22Rv1 (cell line): ENCODE data around the gene PBLD.

Experiments used
- H3K27ac ChIP-seq: fragments of 450-650 bp; 2 replicates; pipeline ENCODE4 v1.5.1; 2017
- ZFX ChIP-seq: fragments of 450-650 bp; IDR thresholded peaks from 2 replicates; pipeline ENCODE4 v1.6.1; 2017; ENCODE audit warnings: antibody characterized with exemption, borderline replicate concordance
- TF ChIP-seq, protein P1 (sequence below): fragments of 450-650 bp; IDR thresholded peaks from 2 replicates; pipeline ENCODE4 v1.5.1; 2017; ENCODE audit warnings: mild to moderate bottlenecking

Gene PBLD

DNA sequence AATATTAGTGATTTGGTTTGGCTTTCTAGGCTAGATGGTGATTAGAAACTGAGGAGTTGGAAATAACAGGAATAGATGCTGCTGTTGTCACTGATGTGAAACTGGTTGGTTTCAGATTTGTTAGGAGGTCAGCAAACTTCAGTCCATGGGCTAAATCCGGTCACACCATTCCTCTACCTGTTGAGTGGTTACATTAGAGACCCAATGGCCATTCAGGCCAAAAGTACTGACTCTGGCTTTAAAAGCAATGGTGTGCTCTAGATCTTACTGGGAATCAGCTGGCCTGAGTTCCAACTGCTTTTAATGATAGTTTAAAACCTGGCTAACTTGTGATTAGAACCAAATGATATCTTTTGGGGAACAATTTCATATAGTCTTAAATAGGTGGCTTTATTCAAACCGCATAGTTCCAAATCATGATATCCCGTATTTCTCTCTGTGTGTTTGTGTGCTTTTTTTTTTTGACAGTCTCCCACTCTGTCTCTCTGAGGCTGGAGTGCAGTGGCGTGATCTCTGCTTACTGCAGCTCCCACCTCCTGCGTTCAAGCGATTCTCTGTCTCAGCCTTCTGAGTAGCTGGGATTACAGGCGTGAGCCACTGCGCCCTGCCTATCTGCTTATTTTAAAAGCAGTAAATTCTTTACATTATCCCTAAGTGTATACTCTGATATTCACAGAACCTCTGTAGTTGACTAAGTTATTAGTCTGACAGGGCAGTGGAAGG is 7.8 kb upstream of the PBLD start:
- no peak for TF ChIP-seq ZFX
- TF ChIP-seq, protein P1, sequence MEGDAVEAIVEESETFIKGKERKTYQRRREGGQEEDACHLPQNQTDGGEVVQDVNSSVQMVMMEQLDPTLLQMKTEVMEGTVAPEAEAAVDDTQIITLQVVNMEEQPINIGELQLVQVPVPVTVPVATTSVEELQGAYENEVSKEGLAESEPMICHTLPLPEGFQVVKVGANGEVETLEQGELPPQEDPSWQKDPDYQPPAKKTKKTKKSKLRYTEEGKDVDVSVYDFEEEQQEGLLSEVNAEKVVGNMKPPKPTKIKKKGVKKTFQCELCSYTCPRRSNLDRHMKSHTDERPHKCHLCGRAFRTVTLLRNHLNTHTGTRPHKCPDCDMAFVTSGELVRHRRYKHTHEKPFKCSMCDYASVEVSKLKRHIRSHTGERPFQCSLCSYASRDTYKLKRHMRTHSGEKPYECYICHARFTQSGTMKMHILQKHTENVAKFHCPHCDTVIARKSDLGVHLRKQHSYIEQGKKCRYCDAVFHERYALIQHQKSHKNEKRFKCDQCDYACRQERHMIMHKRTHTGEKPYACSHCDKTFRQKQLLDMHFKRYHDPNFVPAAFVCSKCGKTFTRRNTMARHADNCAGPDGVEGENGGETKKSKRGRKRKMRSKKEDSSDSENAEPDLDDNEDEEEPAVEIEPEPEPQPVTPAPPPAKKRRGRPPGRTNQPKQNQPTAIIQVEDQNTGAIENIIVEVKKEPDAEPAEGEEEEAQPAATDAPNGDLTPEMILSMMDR = no peak
- no peak overlapping the region for H3K27ac ChIP-seq

DNA sequence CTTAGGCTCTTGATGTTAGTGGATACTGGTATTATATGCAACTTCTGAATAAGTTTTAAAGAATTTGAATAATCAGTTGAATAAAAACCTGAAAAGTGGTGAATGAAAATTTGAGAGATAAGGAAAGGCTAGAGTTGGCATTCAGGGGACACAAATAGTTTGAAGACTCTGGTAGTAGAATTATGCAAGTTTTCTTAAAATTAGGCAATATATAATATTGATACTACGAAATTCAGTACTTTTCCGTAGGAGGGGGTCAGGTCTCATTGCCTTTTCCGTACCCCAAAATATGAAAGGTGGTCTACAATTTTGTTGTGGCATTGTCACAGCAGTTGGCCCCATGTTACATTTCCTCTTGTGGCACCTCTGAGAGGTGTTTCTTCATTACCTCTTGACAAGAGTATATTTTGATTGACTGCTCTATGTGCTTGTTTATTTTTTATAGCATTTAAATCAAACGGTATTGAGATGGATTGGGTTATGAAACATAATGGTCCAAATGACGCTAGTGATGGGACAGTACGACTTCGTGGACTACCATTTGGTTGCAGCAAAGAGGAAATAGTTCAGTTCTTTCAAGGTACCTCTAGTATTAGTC is 4.1 kb upstream of the PBLD start:
- TF ChIP-seq, protein P1 = no peak
- no peak for TF ChIP-seq ZFX

DNA sequence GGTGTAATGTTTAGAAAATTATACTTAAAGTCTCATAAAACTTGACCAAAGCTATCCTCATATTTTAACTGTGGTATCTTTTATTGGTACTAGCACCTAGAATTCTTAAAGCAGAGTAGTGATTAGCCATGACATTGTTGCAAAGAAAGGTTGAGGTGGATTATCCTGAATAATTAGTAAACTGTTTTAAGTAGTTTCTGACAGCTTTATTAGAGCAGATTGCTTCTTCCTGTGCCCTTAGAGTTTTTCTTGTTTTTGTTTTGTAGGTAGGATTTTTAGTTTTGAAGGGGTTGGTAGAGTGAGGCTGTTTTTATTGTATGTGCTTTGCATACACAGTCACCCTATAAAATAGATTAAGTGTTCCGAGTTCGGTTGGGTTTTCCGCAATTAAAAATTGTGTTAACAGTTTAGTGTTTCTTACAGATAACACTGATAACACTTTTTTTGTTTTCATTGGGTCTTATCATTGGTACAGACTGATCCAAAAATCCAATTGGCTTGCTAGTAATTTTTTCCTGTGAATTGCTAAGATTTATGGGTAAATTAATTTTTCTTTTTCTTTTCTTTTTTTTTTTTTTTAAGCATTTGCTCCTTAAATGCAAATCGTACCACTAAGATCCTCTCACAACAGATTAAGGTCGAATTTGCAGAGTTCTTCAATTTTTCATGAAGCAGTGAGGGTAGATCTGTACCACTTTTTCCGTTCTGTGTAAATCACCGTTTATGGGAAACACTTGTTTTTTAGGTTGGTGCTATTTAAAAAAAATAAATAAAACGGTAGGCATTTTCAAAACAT is 2.1 kb upstream of the PBLD start:
- TF ChIP-seq, protein P1 = no peak
- TF ChIP-seq ZFX = no peak
- H3K27ac ChIP-seq = peak overlapping the region; percentile 99

More for the DNA sequence above, 4.1 kb upstream of the PBLD start:
- peak overlapping the region; percentile 99; the same call in 1 of the 2 replicates for H3K27ac ChIP-seq

DNA sequence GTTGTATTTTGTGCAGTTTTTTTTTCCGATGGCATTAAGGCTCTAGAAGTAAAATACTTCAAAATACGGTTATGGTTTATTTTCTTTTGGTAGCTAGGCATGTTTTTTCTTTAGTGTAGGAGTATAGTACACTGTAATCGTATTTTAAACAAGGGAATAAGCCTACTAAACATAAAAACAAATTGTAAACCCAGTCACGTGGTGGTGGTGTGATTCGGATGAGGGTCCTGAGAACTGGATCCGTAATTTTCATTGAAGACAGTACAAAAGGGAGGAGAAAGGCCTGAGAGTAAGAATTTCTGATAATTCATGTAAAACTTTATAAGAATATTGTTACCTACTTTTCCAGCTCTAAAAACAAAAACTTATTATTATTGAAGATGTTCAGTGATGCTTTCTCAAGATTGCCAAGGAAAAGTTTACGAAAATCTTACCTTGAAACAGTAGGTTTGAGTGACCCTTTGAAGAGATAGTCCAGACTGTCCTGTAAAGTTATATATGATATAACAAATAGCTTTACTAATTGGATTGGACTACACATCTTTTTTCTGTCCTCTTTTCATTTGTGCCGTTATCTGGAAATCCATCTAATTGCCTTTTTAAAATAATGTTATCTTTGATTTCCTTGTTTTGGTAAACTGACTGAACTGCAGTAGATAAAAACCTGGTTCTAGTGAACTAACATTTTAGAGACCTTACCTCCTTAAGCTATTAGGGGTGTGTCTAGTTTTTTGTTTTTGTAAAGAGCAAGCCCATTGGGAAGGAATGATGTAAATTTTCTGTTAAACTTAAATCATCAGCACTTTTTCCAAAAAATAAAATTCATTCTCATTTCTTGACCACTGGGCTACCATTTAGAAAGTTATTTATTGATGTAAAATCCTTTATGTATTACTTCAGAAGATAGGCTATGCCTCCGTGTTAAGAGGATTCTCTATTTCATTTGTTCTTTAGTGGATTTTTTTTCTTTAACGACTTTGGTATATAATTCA is 1.0 kb upstream of the PBLD start:
- peak overlapping the region; percentile 99 for H3K27ac ChIP-seq
- no peak for TF ChIP-seq ZFX
- TF ChIP-seq, protein P1 = no peak

DNA sequence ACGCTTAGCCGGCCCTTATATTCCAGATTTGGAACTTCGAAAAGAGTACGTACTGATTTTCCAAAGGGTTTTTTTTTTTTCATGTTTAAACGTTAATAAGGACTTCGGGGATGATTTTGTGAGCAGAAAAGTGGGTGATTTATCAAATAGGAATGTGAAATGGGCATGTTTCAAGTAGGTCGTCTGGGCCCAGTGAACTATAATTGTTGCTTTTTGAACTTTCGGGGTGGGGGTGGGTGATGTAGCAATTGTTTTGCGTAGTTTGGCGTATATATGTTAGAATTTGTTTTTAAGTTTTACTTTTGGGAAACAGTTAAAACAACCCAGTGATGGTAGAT is 299 bp upstream of the PBLD start:
- peak overlapping the region; percentile 99 for H3K27ac ChIP-seq
- TF ChIP-seq, protein P1 = peak; percentile 40
- TF ChIP-seq ZFX = no peak

DNA sequence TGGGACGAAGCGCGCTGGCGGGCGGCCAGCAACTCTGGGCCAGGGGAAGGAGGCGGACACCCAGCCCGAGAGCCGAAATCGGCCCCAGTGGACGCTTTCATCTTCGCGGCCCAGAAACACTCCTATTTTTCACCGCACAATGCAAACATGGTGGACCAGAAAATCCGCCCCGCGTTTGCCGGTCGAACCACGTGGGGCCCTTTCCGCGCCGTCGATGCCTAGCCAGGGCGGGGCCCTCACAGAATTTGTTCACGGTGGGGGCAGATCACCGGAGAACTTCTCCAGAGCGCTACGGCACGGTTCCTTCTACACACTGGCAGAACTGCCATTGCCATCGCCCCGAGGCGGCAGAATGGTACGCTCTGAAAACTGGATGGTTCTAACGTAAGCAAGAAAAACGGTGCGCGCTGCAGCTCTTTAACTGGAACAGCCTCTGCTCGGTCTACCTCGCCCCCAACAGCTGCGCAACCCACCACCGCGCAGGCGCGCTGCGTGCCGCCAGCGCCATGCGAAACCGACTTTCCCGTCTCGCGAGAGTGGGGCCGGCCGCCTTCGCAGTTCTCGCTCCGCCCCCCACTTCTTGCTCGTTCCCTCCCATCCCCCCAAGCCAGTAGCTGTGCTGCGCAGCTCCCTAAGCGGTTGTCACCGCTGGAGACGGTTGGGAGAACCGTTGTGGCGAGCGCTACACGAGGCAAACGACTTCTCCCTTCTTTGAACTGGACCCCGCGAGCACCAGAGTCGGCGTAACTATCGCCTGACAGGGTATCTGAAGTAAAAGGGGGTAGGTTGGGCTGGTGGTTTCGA is 1.1 kb downstream of the PBLD start, which contains the start of gene HNRNPH3:
TSS of gene HNRNPH3 (plus strand) at position 610 of the 804 bp plus-strand sequence. CDS start 5,158 bp downstream, outside the sequence.
- peak within 1 kb of the TSS; percentile 99 for H3K27ac ChIP-seq
- TF ChIP-seq, protein P1 = no peak
- no peak for TF ChIP-seq ZFX
